Measurements from ENCODE around the gene WDFY4.

GRCh38 chr10:48948470-48949037, 263.9 kb downstream of the WDFY4 start:
- TF ChIP-seq ZNF416 (tag by site-specific recombination; IDR thresholded peaks at IDR 0.05): no peak
- TF ChIP-seq, protein P1, sequence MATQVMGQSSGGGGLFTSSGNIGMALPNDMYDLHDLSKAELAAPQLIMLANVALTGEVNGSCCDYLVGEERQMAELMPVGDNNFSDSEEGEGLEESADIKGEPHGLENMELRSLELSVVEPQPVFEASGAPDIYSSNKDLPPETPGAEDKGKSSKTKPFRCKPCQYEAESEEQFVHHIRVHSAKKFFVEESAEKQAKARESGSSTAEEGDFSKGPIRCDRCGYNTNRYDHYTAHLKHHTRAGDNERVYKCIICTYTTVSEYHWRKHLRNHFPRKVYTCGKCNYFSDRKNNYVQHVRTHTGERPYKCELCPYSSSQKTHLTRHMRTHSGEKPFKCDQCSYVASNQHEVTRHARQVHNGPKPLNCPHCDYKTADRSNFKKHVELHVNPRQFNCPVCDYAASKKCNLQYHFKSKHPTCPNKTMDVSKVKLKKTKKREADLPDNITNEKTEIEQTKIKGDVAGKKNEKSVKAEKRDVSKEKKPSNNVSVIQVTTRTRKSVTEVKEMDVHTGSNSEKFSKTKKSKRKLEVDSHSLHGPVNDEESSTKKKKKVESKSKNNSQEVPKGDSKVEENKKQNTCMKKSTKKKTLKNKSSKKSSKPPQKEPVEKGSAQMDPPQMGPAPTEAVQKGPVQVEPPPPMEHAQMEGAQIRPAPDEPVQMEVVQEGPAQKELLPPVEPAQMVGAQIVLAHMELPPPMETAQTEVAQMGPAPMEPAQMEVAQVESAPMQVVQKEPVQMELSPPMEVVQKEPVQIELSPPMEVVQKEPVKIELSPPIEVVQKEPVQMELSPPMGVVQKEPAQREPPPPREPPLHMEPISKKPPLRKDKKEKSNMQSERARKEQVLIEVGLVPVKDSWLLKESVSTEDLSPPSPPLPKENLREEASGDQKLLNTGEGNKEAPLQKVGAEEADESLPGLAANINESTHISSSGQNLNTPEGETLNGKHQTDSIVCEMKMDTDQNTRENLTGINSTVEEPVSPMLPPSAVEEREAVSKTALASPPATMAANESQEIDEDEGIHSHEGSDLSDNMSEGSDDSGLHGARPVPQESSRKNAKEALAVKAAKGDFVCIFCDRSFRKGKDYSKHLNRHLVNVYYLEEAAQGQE (tag by site-specific recombination; IDR thresholded peaks at IDR 0.05): no peak
- TF ChIP-seq ZNF670 (tag by site-specific recombination; IDR thresholded peaks at IDR 0.05; ENCODE audit: low read depth): no peak
- no peak for TF ChIP-seq ZNF138 (tag by site-specific recombination; IDR thresholded peaks at IDR 0.05; ENCODE audit: borderline replicate concordance)

All from HEK293 (cell line).